Measurements from ENCODE around the gene TRIM7.
"Not testable (repeated sequence)": the region's sequence is repeated elsewhere in the genome, so short reads cannot be mapped to it uniquely, and the experiment has no call there.

TRIM7 gene

GRCh38 chr5:181212934-181213333 lies 7.9 kb upstream of the TRIM7 start:
- no peak for DNase-seq (ENCODE audit: low spot score)

DNA sequence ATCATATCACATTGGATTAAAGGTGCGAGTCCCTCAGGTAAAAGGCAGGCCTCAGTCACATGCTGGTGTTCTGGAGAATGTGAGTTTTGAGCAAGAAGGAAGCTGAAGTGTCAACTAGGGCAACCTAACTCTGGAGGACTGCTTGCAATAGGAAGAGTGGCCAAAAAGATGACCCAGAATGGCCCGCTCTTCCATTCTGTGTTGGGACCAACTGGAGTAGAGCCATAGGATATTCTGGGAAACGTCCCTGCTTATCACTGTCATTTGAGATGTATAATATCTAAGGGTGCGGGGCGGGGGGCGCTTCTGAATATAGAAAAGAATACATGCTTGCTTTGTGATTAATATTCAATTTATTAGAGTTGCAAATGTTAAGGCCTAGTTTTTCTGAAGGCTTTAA lies 7.1 kb upstream of the TRIM7 start:
- no peak for DNase-seq (ENCODE audit: low spot score)

- DNase-seq (ENCODE audit: low spot score) = no peak
Observed at GRCh38 chr5:181211208-181211607, 6.2 kb upstream of the TRIM7 start.

DNA sequence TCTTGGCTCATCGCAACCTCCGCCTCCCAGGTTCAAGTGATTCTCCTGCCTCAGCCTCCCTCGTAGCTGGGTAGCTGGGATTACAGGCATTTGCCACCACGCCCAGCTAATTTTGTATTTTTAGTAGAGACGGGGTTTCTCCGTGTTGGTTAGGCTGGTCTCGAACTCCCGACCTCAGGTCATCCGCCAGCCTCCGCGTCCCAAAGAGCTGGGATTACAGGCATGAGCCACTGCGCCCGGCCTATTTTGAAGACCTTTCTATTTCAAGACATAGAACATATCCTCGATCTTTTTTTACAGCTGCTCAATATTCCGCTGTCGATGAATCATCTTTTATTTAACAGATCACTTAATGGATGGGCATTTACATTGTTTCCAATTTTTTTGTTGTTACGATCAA lies 5.7 kb upstream of the TRIM7 start:
- DNase-seq (ENCODE audit: low spot score) = not testable (repeated sequence)

- not testable (repeated sequence) for DNase-seq (ENCODE audit: low spot score)
Observed at GRCh38 chr5:181210148-181210547, 5.2 kb upstream of the TRIM7 start.

- DNase-seq (ENCODE audit: low spot score) = not testable (repeated sequence)
Observed at GRCh38 chr5:181209006-181209405, 4.0 kb upstream of the TRIM7 start.

DNA sequence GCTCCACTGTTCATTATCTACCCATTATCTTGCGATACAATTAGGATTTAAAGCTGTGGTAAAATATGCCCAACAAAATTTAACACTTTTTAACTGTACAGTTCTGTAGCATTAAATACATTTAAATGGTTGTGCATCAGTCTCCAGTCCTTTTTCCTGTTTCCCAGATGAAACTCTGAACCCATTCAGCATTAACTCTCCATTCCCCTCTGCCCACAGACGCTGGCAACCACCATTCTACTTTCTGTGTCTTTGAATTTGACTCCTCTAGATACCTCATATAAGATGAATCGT lies 2.9 kb upstream of the TRIM7 start:
- no peak for DNase-seq (ENCODE audit: low spot score)

GRCh38 chr5:181207214-181207959 lies 2.4 kb upstream of the TRIM7 start:
- DNase-seq (ENCODE audit: low spot score) = peak; percentile 80

- DNase-seq (ENCODE audit: low spot score) = no peak
Observed at GRCh38 chr5:181205761-181206649, 1.0 kb upstream of the TRIM7 start.

GRCh38 chr5:181204113-181204825 lies 727 bp downstream of the TRIM7 start:
- no peak for DNase-seq (ENCODE audit: low spot score)

- DNase-seq (ENCODE audit: low spot score) = no peak
Observed at GRCh38 chr5:181203777-181204112, 1.3 kb downstream of the TRIM7 start.

DNA sequence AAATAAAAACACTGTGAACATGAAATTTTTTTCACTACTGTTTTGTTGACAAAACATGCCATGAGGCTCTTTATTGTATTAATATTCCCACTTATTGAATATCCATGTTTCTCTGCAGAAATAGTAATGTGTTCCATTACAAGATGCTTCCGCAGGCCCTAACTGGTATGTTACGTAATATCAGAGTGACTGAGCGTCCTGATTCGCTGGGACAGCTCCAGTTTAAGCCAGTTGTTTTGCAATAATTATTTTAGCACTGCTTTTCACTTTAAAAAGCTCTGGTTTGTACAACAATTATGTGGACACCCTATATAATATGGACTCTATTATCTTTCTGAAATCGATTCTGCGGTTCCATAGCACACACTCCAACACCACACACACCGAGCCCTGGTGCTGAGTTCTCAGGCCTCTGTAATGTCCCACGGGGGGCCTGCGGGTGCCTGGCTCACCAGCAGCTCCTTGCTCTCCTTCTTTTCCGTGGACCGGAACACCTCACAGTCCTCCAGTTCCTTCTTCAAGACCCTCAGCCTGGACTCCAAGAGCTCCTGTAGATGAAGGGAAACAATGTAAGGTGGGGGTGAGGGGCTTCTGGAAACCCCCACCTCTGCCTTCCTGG lies 1.8 kb downstream of the TRIM7 start:
- DNase-seq (ENCODE audit: low spot score) = no peak

DNA sequence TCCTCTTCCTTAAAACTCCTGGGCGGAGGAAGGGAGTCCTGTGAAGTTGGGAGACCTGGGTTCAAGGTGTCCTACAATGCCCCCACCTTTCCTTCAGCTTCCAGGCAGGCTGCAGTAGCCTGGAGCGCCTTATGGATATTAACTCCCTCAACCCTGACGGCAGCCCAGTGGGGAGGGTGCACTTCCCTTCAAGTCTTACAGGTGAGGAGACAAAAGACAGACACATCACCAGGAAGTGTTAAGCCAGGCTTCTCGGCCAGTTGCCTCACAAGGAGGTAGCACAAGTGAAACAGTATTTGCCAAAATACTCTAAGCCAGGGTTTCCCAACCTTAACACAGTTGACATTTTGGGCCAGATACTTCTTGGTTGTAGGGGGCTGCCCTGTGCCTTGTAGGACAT lies 4.2 kb downstream of the TRIM7 start:
- DNase-seq (ENCODE audit: low spot score) = no peak

GRCh38 chr5:181199881-181200638 lies 4.9 kb downstream of the TRIM7 start:
- DNase-seq (ENCODE audit: low spot score) = no peak

GRCh38 chr5:181198905-181199519 lies 6.0 kb downstream of the TRIM7 start:
- no peak for DNase-seq (ENCODE audit: low spot score)

GRCh38 chr5:181198106-181198685 lies 6.8 kb downstream of the TRIM7 start:
- DNase-seq (ENCODE audit: low spot score) = no peak

GRCh38 chr5:181197326-181197951 lies 7.6 kb downstream of the TRIM7 start:
- no peak for DNase-seq (ENCODE audit: low spot score)

GRCh38 chr5:181195249-181195761 lies 9.7 kb downstream of the TRIM7 start:
- DNase-seq (ENCODE audit: low spot score) = no peak

DNA sequence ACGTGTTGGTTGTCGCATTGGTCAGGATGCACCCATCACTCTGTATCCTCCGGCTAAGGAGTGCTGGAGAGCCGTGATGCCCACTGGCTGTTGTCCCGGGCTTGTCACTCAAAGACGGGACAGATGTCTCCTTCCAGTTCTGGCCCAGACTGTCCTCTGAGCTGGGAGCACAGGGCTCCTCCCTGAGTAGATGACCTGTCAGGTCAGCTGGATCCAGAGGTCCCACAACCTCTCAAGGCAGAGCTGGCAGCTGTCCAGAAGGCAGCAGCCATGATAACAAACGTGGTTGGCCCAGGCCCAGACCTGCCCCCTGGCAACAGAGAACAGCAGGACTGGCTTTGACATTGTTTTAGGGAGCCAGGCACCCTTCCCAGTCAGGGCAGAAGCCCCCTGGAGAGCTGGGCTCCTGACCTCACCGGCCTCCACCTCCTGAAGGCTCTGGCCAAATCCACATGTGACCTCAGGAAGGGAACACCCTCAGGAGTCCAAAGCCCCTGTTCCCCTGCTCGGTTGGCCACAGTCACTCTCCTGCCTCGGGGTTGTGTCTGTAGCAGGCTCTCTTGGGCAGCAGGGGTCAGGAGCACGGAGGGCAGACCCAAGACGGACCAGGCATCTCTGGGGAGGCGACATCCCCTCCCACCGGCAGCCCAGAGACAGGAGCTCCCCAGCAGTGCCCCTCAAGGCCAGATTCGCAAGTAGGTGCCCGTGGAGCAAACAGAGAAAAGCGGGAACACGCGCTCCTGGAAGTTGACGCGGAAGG lies 10.3 kb downstream of the TRIM7 start:
- DNase-seq (ENCODE audit: low spot score) = no peak
